Mammary epithelial cell (primary cell): ENCODE measurements around the gene ADCY5.

ENCODE experiments used
- EZH2 ChIP-seq: IDR thresholded peaks from 2 replicates; pipeline ENCODE4 v1.6.1; 2012; ENCODE audit warnings: low read length, inconsistent platforms, borderline replicate concordance
- TF ChIP-seq, protein P1 (sequence below), 2 donors: IDR thresholded peaks in 1 of 2; conservative IDR thresholded peaks in 1 of 2; 2 replicates each; pipeline ENCODE4 v1.5.1; 2011 to 2012; ENCODE audit warnings: inconsistent platforms in 2 of 2, low read length in 2 of 2, mild to moderate bottlenecking in 2 of 2, control low read depth in 1 of 2, low read depth in 1 of 2; ENCODE audit not compliant: insufficient read depth in 1 of 2; ENCODE audit errors: extremely low read depth in 1 of 2

DNA sequence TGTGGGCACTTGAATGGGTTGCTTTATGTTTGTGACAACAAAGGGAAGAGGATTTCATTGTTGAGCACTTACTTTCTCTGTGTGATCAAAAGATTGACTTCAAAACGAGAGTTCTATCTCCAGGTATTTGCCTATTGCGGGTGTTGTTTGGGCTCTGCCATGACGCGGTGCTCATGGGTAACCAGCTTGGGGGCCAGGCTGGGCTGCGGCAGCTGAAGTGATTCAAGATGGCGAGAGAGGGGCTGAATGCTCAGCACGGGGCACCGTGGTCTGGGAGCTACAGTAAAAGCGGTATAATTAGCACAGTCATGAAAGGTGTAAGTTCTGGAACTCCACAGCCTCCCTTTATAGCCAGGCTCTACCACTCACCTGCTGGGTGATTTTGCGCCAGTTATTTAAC lies 31.0 kb upstream of the ADCY5 start:
- TF ChIP-seq, protein P1, sequence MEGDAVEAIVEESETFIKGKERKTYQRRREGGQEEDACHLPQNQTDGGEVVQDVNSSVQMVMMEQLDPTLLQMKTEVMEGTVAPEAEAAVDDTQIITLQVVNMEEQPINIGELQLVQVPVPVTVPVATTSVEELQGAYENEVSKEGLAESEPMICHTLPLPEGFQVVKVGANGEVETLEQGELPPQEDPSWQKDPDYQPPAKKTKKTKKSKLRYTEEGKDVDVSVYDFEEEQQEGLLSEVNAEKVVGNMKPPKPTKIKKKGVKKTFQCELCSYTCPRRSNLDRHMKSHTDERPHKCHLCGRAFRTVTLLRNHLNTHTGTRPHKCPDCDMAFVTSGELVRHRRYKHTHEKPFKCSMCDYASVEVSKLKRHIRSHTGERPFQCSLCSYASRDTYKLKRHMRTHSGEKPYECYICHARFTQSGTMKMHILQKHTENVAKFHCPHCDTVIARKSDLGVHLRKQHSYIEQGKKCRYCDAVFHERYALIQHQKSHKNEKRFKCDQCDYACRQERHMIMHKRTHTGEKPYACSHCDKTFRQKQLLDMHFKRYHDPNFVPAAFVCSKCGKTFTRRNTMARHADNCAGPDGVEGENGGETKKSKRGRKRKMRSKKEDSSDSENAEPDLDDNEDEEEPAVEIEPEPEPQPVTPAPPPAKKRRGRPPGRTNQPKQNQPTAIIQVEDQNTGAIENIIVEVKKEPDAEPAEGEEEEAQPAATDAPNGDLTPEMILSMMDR (conservative IDR thresholded peaks at IDR 0.05 in 1 of 2, IDR thresholded peaks at IDR 0.05 in 1 of 2; ENCODE audit: extremely low read depth in 1 of 2, insufficient read depth in 1 of 2, low read depth in 1 of 2, low read length in 2 of 2), result no peak
- TF ChIP-seq EZH2, result no peak
